Tibial nerve (tissue), 4 donors: ENCODE results near the gene GRB7. TPM values are rescaled to one million over a fixed set of nuclear protein-coding genes. Genes with fewer than 3 reads are reported as not detected.

Experiments used
- DNase-seq, 2 donors: peaks; one replicate each; pipeline ENCODE4 v3.0.0-alpha.2; 2019; ENCODE audit warnings: low spot score in 2 of 2
- H3K27ac ChIP-seq, 4 donors: fragments of 200-600 bp; sonication (generic) in 3 of 4; one replicate each; pipeline ENCODE4 v1.5.1; 2017 to 2019; ENCODE audit warnings: mild to moderate bottlenecking in 1 of 4
- H3K27me3 ChIP-seq, 2 donors: fragments of 200-600 bp; sonication (generic) in 1 of 2; one replicate each; pipeline versions ENCODE4 v1.5.1 to v1.6.0; 2017 to 2019
- H3K36me3 ChIP-seq, 3 donors: fragments of 200-600 bp; sonication (generic); one replicate each; pipeline ENCODE4 v1.5.1; 2018 to 2019
- H3K4me1 ChIP-seq, 4 donors: fragments of 200-600 bp; sonication (generic) in 3 of 4; one replicate each; pipeline ENCODE4 v1.5.1; 2017 to 2019
- H3K4me3 ChIP-seq, 4 donors: fragments of 200-600 bp; sonication (generic) in 3 of 4; one replicate each; pipeline ENCODE4 v1.5.1; 2017 to 2019; ENCODE audit warnings: mild to moderate bottlenecking in 1 of 4, moderate library complexity in 1 of 4
- H3K9me3 ChIP-seq, 4 donors: fragments of 200-600 bp; sonication (generic) in 3 of 4; one replicate each; pipeline ENCODE4 v1.5.1; 2017 to 2019
- EP300 ChIP-seq, 2 donors: sonication (generic); formaldehyde crosslinking; IDR thresholded peaks; one replicate each; pipeline ENCODE4 v1.6.1; 2017; ENCODE audit warnings: antibody characterized with exemption in 2 of 2, mild to moderate bottlenecking in 1 of 2
- POLR2A ChIP-seq, 2 donors: fragments of 450-650 bp; IDR thresholded peaks; one replicate each; pipeline ENCODE4 v1.6.1; 2017; ENCODE audit warnings: antibody characterized with exemption in 2 of 2, mild to moderate bottlenecking in 2 of 2, moderate library complexity in 2 of 2
- WGBS, 2 donors: methylation state at CpG; one replicate each; pipeline ENCODE4 v1.1.5; 2018; 5-methylcytosine and 5-hydroxymethylcytosine counted together
- total RNA-seq, 4 donors: library from RNA; depleted of rRNA; stranded (reverse); fragments of >200 nt; gene quantifications; one replicate each; pipeline ENCODE4 v1.1.0, GENCODE V29; 2016
- TF ChIP-seq, protein P1 (sequence below), 5 experiments: fragments of 200-600 bp in 3 of 5; fragments of 450-650 bp in 2 of 5; sonication (generic) in 3 of 5; IDR thresholded peaks; one replicate each; pipeline ENCODE4 v1.5.1; 2016 to 2019; ENCODE audit warnings: antibody characterized with exemption in 5 of 5, mild to moderate bottlenecking in 3 of 5, moderate library complexity in 2 of 5

GRB7 gene
- total RNA-seq, 4 donors from 2014 or later = 0.21 to 0.39 (median 0.30) TPM; not detected in 1

DNA sequence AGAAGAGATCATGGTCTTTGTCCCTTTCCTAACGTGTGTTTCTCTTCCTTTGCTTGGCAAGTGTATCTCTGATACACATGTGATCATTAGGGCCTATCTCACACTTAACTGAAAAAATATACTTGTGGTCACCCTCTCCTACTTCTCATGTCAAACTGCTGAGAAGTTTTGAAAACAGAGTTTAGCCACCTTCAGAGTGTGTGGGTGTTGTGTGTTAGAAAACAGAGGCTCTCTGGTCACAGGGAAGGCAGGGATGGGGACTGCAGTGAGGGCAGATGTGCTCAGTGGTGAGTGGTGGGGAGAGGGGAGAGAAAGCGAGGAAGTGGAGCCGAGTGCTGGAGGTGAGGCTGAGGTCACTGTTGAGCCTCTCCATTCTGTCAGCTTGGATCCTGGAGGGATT is 29.4 kb downstream of the GRB7 start:
- WGBS, 2 donors = 37 to 50% methylated on average over 3 of the region's 3 CpGs
- DNase-seq = no peak
- Histone ChIP-seq H3K4me3 (no peak overlapping the region), H3K36me3 (no peaks in the 10 kb centered on the region), H3K27ac (no peak overlapping the region), H3K9me3 (no peaks in the 10 kb centered on the region), H3K27me3 (peaks cover 0 to 6% of the 10 kb centered on the region in 2 donors), H3K4me1 (no peaks in the 10 kb centered on the region)
- TF ChIP-seq POLR2A (IDR thresholded peaks at IDR 0.05) (no peak), EP300 (IDR thresholded peaks at IDR 0.05) (no peak)
- TF ChIP-seq, protein P1, sequence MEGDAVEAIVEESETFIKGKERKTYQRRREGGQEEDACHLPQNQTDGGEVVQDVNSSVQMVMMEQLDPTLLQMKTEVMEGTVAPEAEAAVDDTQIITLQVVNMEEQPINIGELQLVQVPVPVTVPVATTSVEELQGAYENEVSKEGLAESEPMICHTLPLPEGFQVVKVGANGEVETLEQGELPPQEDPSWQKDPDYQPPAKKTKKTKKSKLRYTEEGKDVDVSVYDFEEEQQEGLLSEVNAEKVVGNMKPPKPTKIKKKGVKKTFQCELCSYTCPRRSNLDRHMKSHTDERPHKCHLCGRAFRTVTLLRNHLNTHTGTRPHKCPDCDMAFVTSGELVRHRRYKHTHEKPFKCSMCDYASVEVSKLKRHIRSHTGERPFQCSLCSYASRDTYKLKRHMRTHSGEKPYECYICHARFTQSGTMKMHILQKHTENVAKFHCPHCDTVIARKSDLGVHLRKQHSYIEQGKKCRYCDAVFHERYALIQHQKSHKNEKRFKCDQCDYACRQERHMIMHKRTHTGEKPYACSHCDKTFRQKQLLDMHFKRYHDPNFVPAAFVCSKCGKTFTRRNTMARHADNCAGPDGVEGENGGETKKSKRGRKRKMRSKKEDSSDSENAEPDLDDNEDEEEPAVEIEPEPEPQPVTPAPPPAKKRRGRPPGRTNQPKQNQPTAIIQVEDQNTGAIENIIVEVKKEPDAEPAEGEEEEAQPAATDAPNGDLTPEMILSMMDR (IDR thresholded peaks at IDR 0.05) = no peak

DNA sequence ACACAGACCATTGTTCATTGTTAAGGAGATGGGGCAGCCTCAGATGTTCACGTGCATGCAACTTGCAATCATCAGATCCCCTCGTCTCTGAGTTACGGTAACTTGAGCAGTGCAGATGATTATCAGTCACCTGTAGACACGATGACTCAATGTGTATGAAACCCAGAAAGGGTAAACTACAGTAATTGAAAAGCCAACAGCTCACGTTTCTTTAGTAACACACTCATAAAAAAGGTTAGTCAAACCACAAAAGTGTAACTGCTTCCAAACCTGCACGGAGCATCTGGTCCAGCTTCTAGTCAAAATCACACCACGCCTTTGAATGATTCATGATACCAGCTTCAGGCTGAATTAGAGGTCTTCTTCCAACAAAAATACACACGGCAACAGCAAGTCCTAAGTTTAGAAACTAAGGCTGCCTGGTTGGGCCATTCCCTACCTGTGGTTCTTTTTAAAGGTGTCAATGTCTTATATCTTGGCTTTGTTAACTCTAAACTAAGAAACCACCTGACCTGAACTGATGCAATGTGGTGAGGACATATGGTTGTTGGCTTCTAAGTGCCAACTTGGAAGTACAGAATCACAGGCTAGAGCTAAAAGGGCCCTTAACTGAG is 32.3 kb downstream of the GRB7 start:
- no peaks in the 10 kb centered on the region for H3K4me1 ChIP-seq
- H3K9me3 ChIP-seq = no peaks in the 10 kb centered on the region
- no peak overlapping the region for H3K27ac ChIP-seq
- 59 to 62% methylated on average over 8 of the region's 8 CpGs for WGBS, 2 donors
- no peak for DNase-seq
- no peak overlapping the region for H3K4me3 ChIP-seq
- TF ChIP-seq, protein P1 (IDR thresholded peaks at IDR 0.05) = no peak
- TF ChIP-seq POLR2A (IDR thresholded peaks at IDR 0.05) (no peak), EP300 (IDR thresholded peaks at IDR 0.05) (no peak)
- H3K27me3 ChIP-seq = peaks cover 0 to 17% of the 10 kb centered on the region in 2 donors
- H3K36me3 ChIP-seq = no peaks in the 10 kb centered on the region

DNA sequence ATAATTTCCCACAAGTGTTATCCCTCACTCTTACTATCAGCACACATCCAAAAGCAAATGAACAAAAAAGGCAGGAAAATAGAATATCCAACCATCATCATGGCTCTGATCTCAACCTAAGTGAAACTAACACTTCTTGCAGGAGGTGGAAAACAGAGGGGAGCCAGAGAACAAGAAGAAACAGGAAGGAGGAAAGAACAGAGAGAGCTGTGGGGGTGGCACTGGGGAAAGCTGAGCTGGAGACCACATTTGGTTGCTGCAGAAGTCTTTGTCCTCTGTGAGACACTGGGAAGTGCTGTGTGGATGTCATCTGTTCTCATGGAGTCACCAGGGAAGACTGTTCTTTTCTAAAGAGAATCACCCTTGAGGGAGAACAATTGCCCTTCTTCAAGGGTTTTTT is 34.7 kb downstream of the GRB7 start:
- H3K36me3 ChIP-seq = no peaks in the 10 kb centered on the region
- DNase-seq = no peak
- H3K4me3 ChIP-seq = no peak overlapping the region
- no peaks in the 10 kb centered on the region for H3K4me1 ChIP-seq
- H3K27ac ChIP-seq = peak overlapping the region in 1 of 4 donors; percentile 64
- H3K27me3 ChIP-seq = peaks cover 0 to 31% of the 10 kb centered on the region in 2 donors
- TF ChIP-seq EP300 (IDR thresholded peaks at IDR 0.05) (no peak), POLR2A (IDR thresholded peaks at IDR 0.05) (no peak)
- TF ChIP-seq, protein P1 (IDR thresholded peaks at IDR 0.05) = no peak
- no peaks in the 10 kb centered on the region for H3K9me3 ChIP-seq

DNA sequence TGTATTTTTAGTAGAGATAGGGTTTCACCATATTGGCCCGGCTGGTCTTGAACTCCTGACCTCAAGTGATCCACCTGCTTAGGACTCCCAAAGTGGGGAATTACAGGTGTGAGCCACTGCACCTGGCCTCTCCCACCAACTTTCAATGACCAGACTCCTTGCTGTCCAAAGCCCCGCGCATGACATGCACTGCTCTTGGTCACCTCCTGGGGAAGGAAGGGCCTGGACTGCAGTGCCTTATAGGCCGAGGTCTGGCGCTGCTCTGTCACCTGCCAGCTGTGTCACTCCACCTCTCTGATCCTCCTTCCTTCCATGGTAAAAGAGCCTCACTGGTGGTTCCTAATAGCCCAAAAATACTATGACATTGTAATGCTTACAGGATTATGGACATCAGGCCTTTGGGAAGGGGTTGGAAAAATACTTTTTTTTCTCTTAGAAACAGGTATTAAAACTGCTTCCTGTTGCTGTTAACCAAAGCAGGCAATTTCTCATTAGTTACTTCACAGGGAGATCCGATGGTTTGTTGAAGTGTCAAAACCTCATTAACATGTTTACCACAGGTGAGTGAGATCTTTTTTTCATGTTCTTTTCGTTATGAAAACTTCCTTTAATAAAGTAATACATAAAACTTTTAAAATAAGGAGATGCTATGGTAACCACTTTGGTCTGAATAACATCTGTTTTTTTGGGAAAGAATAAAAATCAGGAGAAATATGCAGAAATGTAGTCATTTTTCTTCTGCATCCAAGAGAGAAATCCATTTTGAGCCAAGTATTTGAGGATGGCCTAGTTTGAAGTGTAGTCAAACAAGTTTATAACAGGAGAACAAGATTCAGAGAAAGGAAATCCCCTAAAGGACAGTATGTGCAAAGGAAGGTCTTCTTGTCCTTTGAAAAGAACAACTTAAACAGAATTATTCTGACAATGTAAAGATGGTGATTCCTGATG is 35.5 kb downstream of the GRB7 start:
- no peaks in the 10 kb centered on the region for H3K9me3 ChIP-seq
- 85 to 91% methylated on average over 7 of the region's 7 CpGs for WGBS, 2 donors
- peaks cover 0 to 31% of the 10 kb centered on the region in 2 donors for H3K27me3 ChIP-seq
- no peaks in the 10 kb centered on the region for H3K36me3 ChIP-seq
- DNase-seq = no peak
- H3K4me3 ChIP-seq = no peak overlapping the region
- H3K27ac ChIP-seq = peak overlapping the region in 1 of 4 donors; percentile 64
- TF ChIP-seq POLR2A (IDR thresholded peaks at IDR 0.05) = no peak
- no peaks in the 10 kb centered on the region for H3K4me1 ChIP-seq

DNA sequence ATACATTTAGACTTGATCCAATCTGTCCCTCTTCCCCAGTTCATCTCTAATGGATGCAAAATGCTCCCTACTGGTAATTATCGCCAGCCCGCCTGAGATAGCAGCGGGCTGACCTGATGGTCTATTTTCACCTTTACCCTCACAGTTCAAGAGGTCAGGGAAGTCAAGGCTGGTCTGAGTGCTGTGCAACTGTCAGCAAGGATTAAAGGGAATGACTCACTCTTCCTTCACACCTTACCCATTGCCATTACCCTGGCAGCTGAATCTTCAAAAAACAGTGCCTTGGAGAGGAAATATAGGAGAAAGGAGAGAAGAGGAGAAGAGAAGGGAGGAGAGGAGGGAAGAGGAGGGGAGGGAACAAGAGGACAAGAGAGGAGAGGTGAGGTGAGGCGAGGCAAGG is 36.3 kb downstream of the GRB7 start:
- H3K4me3 ChIP-seq = no peak overlapping the region
- H3K27ac ChIP-seq = peak overlapping the region in 1 of 4 donors; percentile 53
- no peaks in the 10 kb centered on the region for H3K9me3 ChIP-seq
- no peak for DNase-seq
- WGBS, 2 donors = 77 to 81% methylated on average over 4 of the region's 4 CpGs
- TF ChIP-seq POLR2A (IDR thresholded peaks at IDR 0.05) (no peak), EP300 (IDR thresholded peaks at IDR 0.05) (no peak)
- TF ChIP-seq, protein P1 (IDR thresholded peaks at IDR 0.05) = no peak
- peaks cover 0 to 39% of the 10 kb centered on the region in 2 donors for H3K27me3 ChIP-seq
- H3K4me1 ChIP-seq = no peaks in the 10 kb centered on the region
- H3K36me3 ChIP-seq = no peaks in the 10 kb centered on the region
